Middle frontal gyrus (tissue), 1 donor: ENCODE data around the gene CDK6.

Experiments used
- DNase-seq: peaks from one replicate; pipeline ENCODE4 v3.0.0-alpha.2; 2015; ENCODE audit warnings: low spot score; ENCODE audit errors: extremely low spot score

The CDK6 gene

GRCh38 chr7:92598310-92598981 is 237.9 kb downstream of the CDK6 start:
- no peak for DNase-seq

DNA sequence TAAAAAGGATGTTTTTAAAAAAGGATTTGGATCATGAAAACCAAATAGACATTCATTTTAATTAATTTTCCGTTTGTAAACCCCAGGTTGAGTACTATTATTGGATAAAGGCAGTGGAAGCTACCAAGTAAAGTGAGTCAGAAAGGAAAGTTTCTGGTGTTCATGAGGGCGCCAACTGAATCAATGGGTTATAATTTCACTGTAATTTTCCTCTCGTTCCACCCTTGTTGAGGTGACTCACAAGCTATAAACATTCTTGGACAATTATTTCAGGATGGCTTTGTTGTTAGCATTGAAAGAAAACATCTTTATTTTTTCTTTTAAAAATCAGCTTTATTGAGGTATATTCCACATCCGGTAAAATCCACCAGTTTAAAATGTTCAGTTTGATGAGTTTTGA is 241.1 kb downstream of the CDK6 start:
- no peak for DNase-seq

DNA sequence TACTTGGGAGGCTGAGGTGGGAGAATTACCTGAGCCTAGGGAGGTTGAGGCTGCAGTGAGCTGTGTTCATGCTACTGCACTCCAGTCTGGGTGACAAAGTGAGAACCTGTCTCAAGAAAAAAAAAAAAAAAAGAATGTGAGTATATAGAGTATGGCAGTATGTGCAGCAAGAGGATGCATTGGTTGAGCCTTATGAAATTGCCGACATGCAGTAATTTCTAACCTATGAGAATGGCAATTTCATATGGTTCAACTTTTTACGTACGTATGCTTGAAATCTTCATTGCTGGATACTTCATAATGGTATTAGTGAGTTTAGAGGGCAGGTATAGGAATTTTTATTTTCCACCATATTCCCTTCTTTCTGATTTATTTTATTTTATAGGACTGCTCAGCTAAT is 241.6 kb downstream of the CDK6 start:
- DNase-seq = no peak

GRCh38 chr7:92590711-92591310 is 245.6 kb downstream of the CDK6 start:
- no peak for DNase-seq

- no peak for DNase-seq
Measured at GRCh38 chr7:92589056-92589455, 247.3 kb downstream of the CDK6 start.

DNA sequence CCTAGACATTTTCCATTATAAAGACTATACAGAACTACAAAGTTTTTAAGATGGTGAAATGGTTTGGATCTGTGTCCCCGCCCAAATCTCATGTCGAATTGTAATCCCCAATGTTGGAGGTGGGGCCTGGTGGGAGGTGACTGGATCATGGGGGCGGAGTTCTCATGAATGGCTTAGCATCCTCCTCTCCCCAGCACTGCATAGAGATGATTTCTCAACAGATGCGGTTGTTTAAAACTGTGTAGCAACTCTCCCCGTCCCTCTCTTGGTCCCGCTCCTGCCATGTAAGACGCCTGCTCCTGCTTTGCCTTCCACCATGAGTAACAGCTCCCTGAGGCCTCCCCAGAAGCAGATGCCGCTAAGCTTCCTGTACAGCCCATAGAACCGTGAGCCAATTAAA is 247.8 kb downstream of the CDK6 start:
- DNase-seq = no peak

DNA sequence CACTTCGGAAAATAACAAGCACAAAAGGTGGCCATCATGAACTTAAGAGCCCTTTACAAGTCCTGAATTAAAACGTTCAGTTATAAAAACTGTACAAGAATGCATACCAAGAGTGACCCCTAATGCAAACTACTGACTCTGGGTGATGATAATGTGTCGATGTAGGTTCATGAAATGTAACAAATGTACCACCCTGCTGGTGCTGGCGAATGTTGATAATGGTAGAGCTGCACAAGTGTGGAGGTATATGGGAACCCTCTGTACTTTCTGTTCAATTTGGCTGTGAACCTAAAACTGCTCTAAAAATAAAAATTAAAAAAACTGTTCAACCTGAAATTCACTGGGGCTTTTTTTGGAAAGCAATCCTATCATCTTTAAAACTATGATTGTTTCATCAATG is 249.5 kb downstream of the CDK6 start:
- no peak for DNase-seq

DNA sequence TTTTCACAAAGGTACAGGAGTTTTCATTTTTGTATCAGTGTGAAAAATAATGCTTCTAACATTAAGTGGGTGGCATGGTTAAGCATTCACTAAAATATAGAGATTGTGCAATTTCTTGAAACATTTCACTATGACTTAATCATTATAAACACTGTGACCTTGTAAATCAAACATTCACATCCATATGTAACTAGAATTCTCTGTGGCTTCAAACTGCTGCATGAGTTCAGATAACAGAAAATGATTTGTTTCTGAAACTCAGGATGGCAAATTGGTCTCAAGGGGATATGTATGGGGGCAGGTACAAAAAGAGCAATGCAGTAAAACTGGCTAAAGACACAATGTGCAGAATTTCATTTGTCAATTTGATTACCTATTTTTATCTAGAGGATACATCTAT is 250.0 kb downstream of the CDK6 start:
- DNase-seq = no peak

GRCh38 chr7:92584953-92585352 is 251.4 kb downstream of the CDK6 start:
- DNase-seq = no peak

- DNase-seq = no peak
Measured at GRCh38 chr7:92582948-92583347, 253.4 kb downstream of the CDK6 start.

- DNase-seq = no peak
Measured at GRCh38 chr7:92576296-92576695, 260.1 kb downstream of the CDK6 start.

DNA sequence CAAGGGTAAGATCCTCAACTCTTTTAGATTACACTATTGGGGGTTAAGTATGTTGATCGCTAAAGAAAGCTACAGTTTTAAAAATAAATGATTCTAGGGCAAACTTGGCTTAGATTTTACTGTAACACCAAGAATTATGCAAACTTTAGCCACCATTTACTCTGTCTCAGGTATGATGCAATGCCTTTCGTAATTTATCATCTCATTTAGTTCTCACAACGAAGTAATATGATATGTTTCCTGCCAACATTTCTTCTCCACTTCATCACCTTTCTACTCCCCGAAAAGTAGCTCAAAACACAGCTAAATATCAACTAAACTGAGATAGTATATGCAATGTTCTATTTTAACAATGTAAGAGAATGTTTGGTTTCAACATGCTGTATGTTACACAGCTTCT is 267.2 kb downstream of the CDK6 start:
- DNase-seq = no peak

- no peak for DNase-seq
Measured at GRCh38 chr7:92567460-92567859, 268.9 kb downstream of the CDK6 start.

GRCh38 chr7:92563345-92563744 is 273.0 kb downstream of the CDK6 start:
- DNase-seq = no peak

DNA sequence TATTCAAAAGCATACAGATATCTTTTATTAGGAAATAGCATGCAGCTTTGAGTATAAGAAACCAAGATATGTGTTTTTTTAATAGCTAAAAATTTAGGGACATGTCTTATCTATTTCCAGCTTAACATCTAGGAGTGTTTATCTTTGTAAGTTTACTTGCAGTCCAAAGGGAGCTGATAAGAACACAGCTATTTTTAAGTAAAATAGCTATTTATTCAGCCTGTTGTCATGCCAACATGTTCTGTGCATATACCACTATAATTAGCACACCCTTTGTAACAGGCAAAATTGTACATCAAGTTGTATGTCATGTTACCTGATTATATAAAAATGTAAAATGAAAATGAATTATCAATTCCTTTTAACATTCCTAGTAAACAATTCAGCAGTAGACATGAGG is 275.8 kb downstream of the CDK6 start:
- DNase-seq = no peak

- DNase-seq = no peak
Measured at GRCh38 chr7:92557808-92558362, 278.5 kb downstream of the CDK6 start.

DNA sequence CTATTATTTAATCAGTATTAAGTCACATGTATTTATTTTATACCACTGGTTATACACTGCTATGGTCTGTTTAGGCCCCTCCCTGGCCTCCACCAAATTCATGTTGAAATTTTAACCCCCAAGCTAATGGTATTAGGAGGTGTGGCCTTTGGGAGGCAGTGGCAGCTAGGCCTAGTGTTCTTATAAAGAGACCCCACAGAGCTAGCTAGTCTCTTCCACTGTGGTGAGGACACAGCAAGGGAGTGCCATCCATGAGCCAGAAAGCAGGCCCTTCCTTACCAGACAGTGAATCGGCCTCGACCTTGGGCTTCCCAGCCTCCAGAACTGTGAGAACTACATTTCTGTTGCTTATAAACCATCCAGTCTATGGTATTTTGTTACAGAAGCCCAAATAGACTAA is 279.1 kb downstream of the CDK6 start:
- no peak for DNase-seq
